Activated CD4-positive, alpha-beta memory T cell treated with anti-CD3 and anti-CD28 coated beads for 36 hours (primary cell): ENCODE results near the gene NCBP1. TPM values are rescaled to one million over a fixed set of nuclear protein-coding genes. Genes with fewer than 3 reads are reported as not detected.
"Not testable (repeated sequence)": the region's sequence is repeated elsewhere in the genome, so short reads cannot be mapped to it uniquely, and the experiment has no call there.

Experiments used
- CTCF ChIA-PET: fragments of 350-600 bp; sonication (Branson Sonifier 250); formaldehyde crosslinking; loops from one replicate; lab custom pipeline; 2021; ENCODE audit warnings: antibody characterized with exemption, inconsistent platforms; lab: Charles Lee
- POLR2A ChIA-PET: fragments of 350-600 bp; sonication (Branson Sonifier 250); formaldehyde crosslinking; loops from one replicate; lab custom pipeline; 2021; ENCODE audit warnings: antibody characterized with exemption; lab: Charles Lee
- DNase-seq: peaks from one replicate; pipeline ENCODE4 v3.0.0-alpha.2; 2020
- H3K27ac Mint-ChIP-seq: one replicate; pipeline ENCODE4 v1.8.0; 2021; ENCODE audit warnings: mixed read lengths
- H3K27me3 Mint-ChIP-seq: one replicate; pipeline ENCODE4 v1.8.0; 2021; ENCODE audit warnings: mixed read lengths
- H3K36me3 Mint-ChIP-seq: one replicate; pipeline ENCODE4 v1.8.0; 2021; ENCODE audit warnings: mixed read lengths
- H3K4me1 Mint-ChIP-seq: one replicate; pipeline ENCODE4 v1.8.0; 2021; ENCODE audit warnings: low read depth, mixed read lengths
- H3K4me3 Mint-ChIP-seq: one replicate; pipeline ENCODE4 v1.8.0; 2021; ENCODE audit warnings: mild to moderate bottlenecking, mixed read lengths
- H3K9me3 Mint-ChIP-seq: one replicate; pipeline ENCODE4 v1.8.0; 2021; ENCODE audit warnings: mixed read lengths
- intact Hi-C: fragments of 100-400 bp; cut with micrococcal nuclease; formaldehyde crosslinking; loops from one replicate; pipeline ENCODE4 v1.15.1; 2023
- total RNA-seq, 2 experiments: library from RNA; stranded (reverse); gene quantifications; one replicate each; pipeline ENCODE4 v1.2.3, GENCODE V29; 2021

Gene NCBP1, protein sequence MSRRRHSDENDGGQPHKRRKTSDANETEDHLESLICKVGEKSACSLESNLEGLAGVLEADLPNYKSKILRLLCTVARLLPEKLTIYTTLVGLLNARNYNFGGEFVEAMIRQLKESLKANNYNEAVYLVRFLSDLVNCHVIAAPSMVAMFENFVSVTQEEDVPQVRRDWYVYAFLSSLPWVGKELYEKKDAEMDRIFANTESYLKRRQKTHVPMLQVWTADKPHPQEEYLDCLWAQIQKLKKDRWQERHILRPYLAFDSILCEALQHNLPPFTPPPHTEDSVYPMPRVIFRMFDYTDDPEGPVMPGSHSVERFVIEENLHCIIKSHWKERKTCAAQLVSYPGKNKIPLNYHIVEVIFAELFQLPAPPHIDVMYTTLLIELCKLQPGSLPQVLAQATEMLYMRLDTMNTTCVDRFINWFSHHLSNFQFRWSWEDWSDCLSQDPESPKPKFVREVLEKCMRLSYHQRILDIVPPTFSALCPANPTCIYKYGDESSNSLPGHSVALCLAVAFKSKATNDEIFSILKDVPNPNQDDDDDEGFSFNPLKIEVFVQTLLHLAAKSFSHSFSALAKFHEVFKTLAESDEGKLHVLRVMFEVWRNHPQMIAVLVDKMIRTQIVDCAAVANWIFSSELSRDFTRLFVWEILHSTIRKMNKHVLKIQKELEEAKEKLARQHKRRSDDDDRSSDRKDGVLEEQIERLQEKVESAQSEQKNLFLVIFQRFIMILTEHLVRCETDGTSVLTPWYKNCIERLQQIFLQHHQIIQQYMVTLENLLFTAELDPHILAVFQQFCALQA
- total RNA-seq = 10 to 100 TPM; 43.4 to 47.2 TPM

DNA sequence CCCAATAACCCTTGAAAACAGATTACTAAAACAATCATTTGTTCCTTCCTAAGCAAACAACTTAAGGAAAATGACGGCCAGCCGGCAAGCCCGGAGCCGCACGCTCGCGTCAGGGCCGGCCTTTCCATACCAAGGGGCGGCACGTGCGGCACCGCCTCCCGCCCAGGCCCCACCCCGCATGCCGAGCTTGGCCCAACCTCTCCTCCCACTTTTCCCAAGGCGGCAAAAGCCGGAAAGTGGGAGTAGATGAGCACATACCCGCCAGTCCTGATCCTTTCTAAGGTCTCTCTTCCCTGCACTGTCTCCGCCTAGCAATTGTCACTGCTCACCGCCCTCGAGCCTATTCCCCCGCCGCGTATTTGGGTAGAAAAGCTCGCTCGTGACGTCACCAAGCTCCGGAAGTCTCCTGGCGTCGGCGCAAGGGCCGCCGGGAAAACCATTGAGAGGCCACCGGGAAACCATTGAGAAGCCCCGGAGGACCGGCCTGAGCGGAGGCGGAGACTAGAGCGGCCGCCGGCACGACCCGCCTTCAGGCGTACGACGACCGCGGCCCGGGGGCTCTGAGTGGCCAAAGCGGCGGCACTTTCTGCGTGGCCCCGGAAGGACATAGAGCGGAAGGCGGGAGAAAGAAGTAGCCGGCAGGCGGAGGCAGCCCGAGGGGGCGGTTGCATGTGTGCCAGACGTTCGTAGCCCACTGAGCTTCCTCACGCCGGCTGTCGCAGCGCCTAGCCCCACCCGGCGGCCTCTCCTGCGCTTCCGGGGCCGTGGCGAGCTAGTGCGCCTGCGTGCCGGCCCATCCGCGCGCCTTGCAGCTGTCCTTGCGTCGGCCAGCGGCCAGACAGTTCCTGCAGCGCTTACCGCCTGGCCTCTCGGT is at the start of gene NCBP1, which contains the start of gene TSTD2:
Gene NCBP1, plus strand, starts transcription at position 837 of the 874 bp plus-strand sequence. CDS start 61 bp downstream, outside the sequence.
Gene TSTD2, minus strand, starts transcription at position 384 of the 874 bp plus-strand sequence. CDS start 5,806 bp downstream, outside the sequence.
- intact Hi-C loops = loop anchor here (1.0 to 10.0 kb wide), 11 partner anchors 63 to 1756 kb away; partner anchors contain the start of genes ANP32B, ERCC6L2, TBC1D2 and TRMO
- Mint-ChIP-seq H3K4me1 (peaks cover 50% of the 10 kb centered on the region), H3K9me3 (no peaks in the 10 kb centered on the region), H3K27me3 (no peaks in the 10 kb centered on the region), H3K36me3 (peaks cover 17% of the 10 kb centered on the region), H3K4me3 (peak within 1 kb of the TSS; percentile 86), H3K27ac (peak within 1 kb of the TSS; percentile 97)
- CTCF ChIA-PET = interaction anchor here (0.7 to 3.7 kb wide), 10 partner anchors 12 to 349 kb away, joined by 3 to 28 read pairs (median 4); partner anchors contain the start of genes ANP32B and TDRD7
- POLR2A ChIA-PET = interaction anchor here (0.7 to 2.7 kb wide), 10 partner anchors 9 to 349 kb away, joined by 3 to 10 read pairs (median 5); partner anchors contain the start of genes ANP32B, TRMO and XPA
- DNase-seq = peak; percentile 98

DNA sequence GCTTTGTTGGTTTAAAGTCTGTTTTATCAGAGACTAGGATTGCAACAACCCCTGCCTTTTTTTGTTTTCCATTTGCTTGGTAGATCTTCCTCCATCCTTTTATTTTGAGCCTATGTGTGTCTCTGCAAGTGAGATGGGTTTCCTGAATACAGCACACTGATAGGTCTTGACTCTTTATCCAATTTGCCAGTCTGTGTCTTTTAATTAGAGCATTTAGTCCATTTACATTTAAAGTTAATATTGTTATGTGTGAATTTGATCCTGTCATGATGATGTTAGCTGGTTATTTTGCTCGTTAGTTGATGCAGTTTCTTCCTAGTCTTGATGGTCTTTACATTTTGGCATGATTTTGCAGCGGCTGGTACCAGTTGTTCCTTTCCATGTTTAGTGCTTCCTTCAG is 48.8 kb upstream of the NCBP1 start:
- H3K4me1 Mint-ChIP-seq, POLR2A ChIA-PET, CTCF ChIA-PET, H3K36me3 Mint-ChIP-seq, intact Hi-C loops, H3K27ac Mint-ChIP-seq, H3K27me3 Mint-ChIP-seq, H3K4me3 Mint-ChIP-seq, H3K9me3 Mint-ChIP-seq, DNase-seq: not testable (repeated sequence)

DNA sequence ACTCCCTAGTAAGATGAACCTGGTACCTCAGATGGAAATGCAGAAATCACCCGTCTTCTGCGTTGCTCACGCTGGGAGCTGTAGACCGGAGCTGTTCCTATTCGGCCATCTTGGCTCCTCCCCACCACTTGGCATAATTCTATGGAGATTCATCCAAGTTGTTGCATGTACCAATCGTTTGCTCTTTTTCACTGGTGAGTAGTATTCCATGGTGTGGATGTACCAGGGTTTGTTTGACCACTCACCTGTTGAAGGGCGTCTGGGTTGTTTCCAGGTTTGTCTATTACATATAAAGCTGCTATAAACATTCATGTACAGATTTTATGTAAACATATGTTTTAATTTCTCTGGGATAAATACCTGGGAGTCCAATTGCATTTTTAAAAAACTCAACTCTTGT is 46.7 kb upstream of the NCBP1 start:
- intact Hi-C loops, H3K27me3 Mint-ChIP-seq, H3K9me3 Mint-ChIP-seq, DNase-seq, H3K27ac Mint-ChIP-seq, H3K4me1 Mint-ChIP-seq, POLR2A ChIA-PET, H3K4me3 Mint-ChIP-seq, H3K36me3 Mint-ChIP-seq: not testable (repeated sequence)
- CTCF ChIA-PET = interaction anchor here (1.6 kb wide), 1 partner anchor 12 kb away, joined by 8 read pairs; no protein-coding TSS in a partner anchor

DNA sequence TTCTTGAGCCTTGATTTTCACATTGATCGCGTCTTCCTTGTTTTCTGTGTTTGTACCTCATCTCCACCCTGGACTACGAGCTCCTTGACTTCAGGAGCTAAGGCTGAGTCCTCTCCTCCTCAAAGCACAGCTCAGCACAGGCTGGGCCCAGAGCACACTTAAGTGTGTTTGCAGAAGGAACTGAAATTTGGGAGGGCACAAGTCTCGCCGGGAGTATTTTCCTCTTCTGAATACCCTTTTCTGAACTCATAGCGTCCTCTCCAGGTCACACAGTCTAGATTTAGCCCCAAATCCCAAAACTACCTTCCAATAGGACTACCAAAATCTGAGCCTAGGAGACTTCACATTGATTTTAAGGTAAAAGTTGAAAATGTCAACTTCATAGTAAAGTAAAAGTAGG is 42.1 kb upstream of the NCBP1 start:
- CTCF ChIA-PET = no interaction called here
- no peak for DNase-seq
- H3K9me3 Mint-ChIP-seq = peaks cover 7% of the 10 kb centered on the region
- no peaks in the 10 kb centered on the region for H3K4me1 Mint-ChIP-seq
- H3K27ac Mint-ChIP-seq = no peak overlapping the region
- H3K4me3 Mint-ChIP-seq = no peak overlapping the region
- POLR2A ChIA-PET = no interaction called here
- intact Hi-C loops = loop anchor here (10.0 kb wide), 1 partner anchor 87 kb away; the partner anchor contains the start of gene TMOD1
- H3K36me3 Mint-ChIP-seq = peaks cover 7% of the 10 kb centered on the region
- peaks cover 9% of the 10 kb centered on the region for H3K27me3 Mint-ChIP-seq

DNA sequence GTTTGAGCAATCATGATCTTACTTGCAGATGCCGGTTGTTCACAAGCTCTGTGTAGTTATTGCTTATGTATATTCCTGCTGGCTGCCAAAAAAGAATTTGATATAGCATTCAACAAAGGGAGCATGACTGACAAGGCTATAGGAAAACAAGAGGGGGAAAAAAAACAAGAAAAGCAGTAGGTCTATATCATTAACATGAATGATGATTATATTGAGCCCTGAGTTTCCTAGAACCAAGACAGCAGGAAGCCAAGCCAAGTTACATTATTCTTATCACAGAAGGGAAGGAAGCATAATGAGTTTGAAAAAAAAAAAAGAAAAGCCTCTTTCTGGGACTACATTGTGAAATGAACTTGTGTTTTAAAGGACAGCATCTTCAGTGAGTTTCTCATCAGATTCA is 41.5 kb upstream of the NCBP1 start:
- Mint-ChIP-seq H3K4me1 (no peaks in the 10 kb centered on the region), H3K9me3 (peaks cover 2% of the 10 kb centered on the region), H3K27ac (no peak overlapping the region), H3K4me3 (no peak overlapping the region), H3K27me3 (peaks cover 9% of the 10 kb centered on the region), H3K36me3 (peaks cover 5% of the 10 kb centered on the region)
- CTCF ChIA-PET = no interaction called here
- DNase-seq = no peak
- intact Hi-C loops = loop anchor here (10.0 kb wide), 1 partner anchor 87 kb away; the partner anchor contains the start of gene TMOD1
- POLR2A ChIA-PET = no interaction called here

DNA sequence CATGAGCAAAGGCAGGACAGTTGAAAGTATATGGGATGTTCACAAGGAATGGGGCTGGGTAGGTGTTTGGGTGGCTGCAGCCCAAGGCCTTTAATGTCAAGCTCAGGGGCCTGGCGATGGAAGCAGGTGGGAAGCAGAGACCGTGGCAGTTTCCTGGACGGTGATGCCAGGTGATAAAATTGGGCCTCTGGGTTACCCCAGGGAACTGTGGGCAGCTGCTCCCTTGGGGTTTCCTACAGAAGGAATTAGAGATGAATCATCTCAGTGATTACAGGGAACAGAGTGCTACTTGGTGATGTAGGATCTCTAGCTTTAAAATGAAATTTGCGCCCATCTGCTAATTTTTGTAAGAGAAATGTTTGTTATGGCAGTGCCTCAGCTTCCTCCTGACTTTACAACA is 39.7 kb upstream of the NCBP1 start:
- Mint-ChIP-seq H3K27ac (no peak overlapping the region), H3K36me3 (peaks cover 2% of the 10 kb centered on the region), H3K4me3 (no peak overlapping the region), H3K27me3 (peaks cover 3% of the 10 kb centered on the region), H3K4me1 (peaks cover 6% of the 10 kb centered on the region), H3K9me3 (no peaks in the 10 kb centered on the region)
- DNase-seq = no peak
- intact Hi-C loops = loop anchor here (10.0 kb wide), 1 partner anchor 89 kb away; the partner anchor contains the start of gene TMOD1
- ChIA-PET POLR2A (no interaction called here), CTCF (interaction anchor here (0.9 to 10.1 kb wide), 3 partner anchors 22 to 125 kb away, joined by 3 to 225 read pairs (median 12); no protein-coding TSS in a partner anchor)

DNA sequence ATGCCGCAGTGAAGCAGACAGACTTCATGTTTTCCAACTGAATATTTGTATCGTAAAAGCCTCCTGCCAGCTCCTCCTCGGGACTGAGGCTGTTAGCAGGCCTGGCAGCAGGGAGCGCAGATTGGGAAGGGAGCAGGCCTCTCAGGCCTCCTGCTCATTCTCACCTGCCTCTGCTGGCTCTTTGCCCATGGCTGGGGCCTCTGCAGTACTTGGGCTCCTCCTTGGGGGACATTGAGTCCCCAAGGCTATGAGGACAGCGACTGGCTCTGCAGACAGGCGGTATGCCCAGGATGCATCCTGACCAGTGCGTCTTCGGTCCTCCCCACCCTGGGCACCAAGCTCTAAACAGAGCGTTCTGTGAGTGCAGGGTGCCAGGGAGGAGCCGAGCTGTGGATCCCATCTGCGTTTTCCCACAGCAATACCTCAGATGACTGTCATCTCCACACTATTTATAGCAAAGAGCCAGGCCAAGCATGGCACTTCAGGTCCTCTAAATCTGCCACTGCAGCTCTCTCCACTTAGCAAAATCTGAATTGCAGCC is 39.2 kb upstream of the NCBP1 start:
- DNase-seq = no peak
- Mint-ChIP-seq H3K4me3 (no peak overlapping the region), H3K9me3 (no peaks in the 10 kb centered on the region), H3K27me3 (peaks cover 3% of the 10 kb centered on the region), H3K27ac (no peak overlapping the region), H3K4me1 (peaks cover 6% of the 10 kb centered on the region), H3K36me3 (peaks cover 2% of the 10 kb centered on the region)
- intact Hi-C loops = loop anchor here (10.0 kb wide), 1 partner anchor 90 kb away; the partner anchor contains the start of gene TMOD1
- CTCF ChIA-PET = interaction anchor here (0.9 to 10.1 kb wide), 3 partner anchors 21 to 126 kb away, joined by 3 to 225 read pairs (median 12); no protein-coding TSS in a partner anchor
- POLR2A ChIA-PET = no interaction called here

DNA sequence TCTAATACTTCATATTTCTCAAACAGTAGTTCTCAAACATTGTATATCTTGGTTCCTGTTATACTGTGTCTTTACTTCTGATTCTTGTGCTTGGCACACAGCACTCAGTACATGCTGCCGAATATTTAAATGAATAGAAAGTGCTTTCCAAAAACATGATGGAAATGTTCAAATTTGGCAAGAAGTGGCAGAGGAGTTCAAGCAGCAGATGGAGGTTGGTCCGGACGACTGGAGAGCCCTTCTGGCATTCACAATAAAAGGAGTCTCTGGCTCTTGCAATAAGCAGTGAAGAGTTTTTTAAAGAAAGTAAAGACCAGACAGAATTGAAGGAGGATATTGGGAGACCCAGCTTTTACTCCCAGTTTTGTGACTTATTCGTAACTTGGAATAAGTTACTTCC is 36.7 kb upstream of the NCBP1 start:
- H3K9me3 Mint-ChIP-seq = no peaks in the 10 kb centered on the region
- ChIA-PET POLR2A (no interaction called here), CTCF (interaction anchor here (1.9 to 10.1 kb wide), 5 partner anchors 18 to 740 kb away, joined by 4 to 225 read pairs (median 64); partner anchors contain the start of gene TDRD7)
- no peak overlapping the region for H3K27ac Mint-ChIP-seq
- no peak overlapping the region for H3K4me3 Mint-ChIP-seq
- H3K27me3 Mint-ChIP-seq = no peaks in the 10 kb centered on the region
- DNase-seq = no peak
- peaks cover 6% of the 10 kb centered on the region for H3K4me1 Mint-ChIP-seq
- intact Hi-C loops = loop anchor here (5.0 to 10.0 kb wide), 2 partner anchors 92 to 210 kb away; partner anchors contain the start of gene TMOD1
- peaks cover 2% of the 10 kb centered on the region for H3K36me3 Mint-ChIP-seq

DNA sequence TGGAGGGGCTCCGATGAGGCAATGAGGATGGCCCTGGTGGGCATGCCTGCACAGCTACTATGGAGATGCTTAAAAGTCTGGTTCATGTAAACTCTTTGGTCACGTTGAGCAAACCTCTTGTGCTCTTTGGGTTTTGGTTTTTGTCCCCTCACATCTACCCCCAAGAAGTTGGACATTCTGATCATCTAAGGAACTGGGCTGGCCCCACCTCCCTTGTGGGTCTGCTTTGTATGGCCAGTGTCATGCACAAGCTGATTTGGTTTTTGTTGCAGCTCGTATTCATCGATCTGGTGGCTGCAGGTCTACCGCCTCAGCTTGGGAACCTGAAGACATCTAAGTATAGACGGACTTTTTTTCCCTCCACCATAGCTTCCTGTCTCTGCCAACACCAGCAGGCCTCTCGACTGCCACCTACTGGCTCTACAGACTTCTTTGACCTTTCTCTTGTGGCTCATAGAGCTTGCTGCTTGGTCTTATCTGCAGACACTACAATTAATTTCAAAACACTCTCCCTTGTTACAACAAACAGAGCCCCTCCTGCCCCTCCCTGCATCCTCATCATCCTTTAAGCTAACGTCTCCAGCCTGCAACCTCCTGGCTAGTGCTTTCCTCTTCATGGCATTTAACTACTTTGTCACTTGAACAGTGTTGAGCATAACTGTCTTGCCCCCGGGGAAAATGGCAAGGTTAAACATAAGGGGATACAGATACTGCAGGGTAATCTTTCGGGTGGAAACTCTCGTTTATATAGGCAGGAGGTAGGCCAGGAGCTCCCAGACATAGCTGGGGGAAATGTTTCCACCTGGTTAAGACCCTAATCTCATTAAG is 34.9 kb upstream of the NCBP1 start:
- peak; percentile 77 for DNase-seq
- intact Hi-C loops = loop anchor here (1.0 to 10.0 kb wide), 5 partner anchors 94 to 742 kb away; partner anchors contain the start of genes TDRD7 and TMOD1
- POLR2A ChIA-PET = interaction anchor here (0.8 kb wide), 1 partner anchor 129 kb away, joined by 3 read pairs; no protein-coding TSS in a partner anchor
- Mint-ChIP-seq H3K4me1 (peaks cover 6% of the 10 kb centered on the region), H3K27me3 (no peaks in the 10 kb centered on the region), H3K36me3 (peaks cover 8% of the 10 kb centered on the region), H3K4me3 (no peak overlapping the region), H3K27ac (no peak overlapping the region), H3K9me3 (no peaks in the 10 kb centered on the region)
- CTCF ChIA-PET = interaction anchor here (0.6 to 10.1 kb wide), 66 partner anchors 8 to 744 kb away, joined by 3 to 225 read pairs (median 5); partner anchors contain the start of genes NCBP1, TDRD7, TMOD1 and TSTD2
